Fibroblast of villous mesenchyme (primary cell): ENCODE results near the gene MTG2. TPM values are rescaled to one million over a fixed set of nuclear protein-coding genes. Genes with fewer than 3 reads are reported as not detected.

Experiments used
- DNase-seq: peaks from one replicate; pipeline ENCODE4 v3.0.0-alpha.2; 2010; ENCODE audit warnings: low read depth
- H3K4me3 ChIP-seq: 2 replicates; pipeline ENCODE4 v1.5.1; 2011; ENCODE audit warnings: low read depth, mild to moderate bottlenecking, low read length
- CTCF ChIP-seq: IDR thresholded peaks from 2 replicates; pipeline ENCODE4 v1.5.1; 2012; ENCODE audit warnings: low read depth, mild to moderate bottlenecking, low read length; ENCODE audit not compliant: insufficient read depth
- total RNA-seq: library from RNA; depleted of rRNA; stranded (reverse); fragments of >200 nt; gene quantifications from 2 replicates; pipeline ENCODE4 v1.2.3, GENCODE V29; 2012

Gene MTG2
- total RNA-seq, 1 donor = 19.9 TPM

GRCh38 chr20:62174870-62175624 is 7.8 kb upstream of the MTG2 start:
- no peak for TF ChIP-seq CTCF
- DNase-seq = no peak
- no peak overlapping the region for H3K4me3 ChIP-seq

GRCh38 chr20:62175711-62176110 is 7.1 kb upstream of the MTG2 start:
- no peak for DNase-seq
- no peak for TF ChIP-seq CTCF
- no peak overlapping the region for H3K4me3 ChIP-seq

- no peak for TF ChIP-seq CTCF
- no peak for DNase-seq
- no peak overlapping the region for H3K4me3 ChIP-seq
Measured at GRCh38 chr20:62176866-62177265, 6.0 kb upstream of the MTG2 start.

- DNase-seq = no peak
- no peak for TF ChIP-seq CTCF
- no peak overlapping the region for H3K4me3 ChIP-seq
Measured at GRCh38 chr20:62177307-62177706, 5.5 kb upstream of the MTG2 start.

GRCh38 chr20:62178316-62179161 is 4.3 kb upstream of the MTG2 start:
- no peak overlapping the region for H3K4me3 ChIP-seq
- DNase-seq = no peak
- TF ChIP-seq CTCF = no peak

GRCh38 chr20:62179162-62179504 is 3.7 kb upstream of the MTG2 start:
- no peak overlapping the region for H3K4me3 ChIP-seq
- no peak for TF ChIP-seq CTCF
- no peak for DNase-seq
